ENCODE data around the gene CRBN. TPM values are rescaled to one million over a fixed set of nuclear protein-coding genes. Genes with fewer than 3 reads are reported as not detected.

Gene CRBN
- total RNA-seq, 6 experiments from 2014 or later = 21.0 to 27.8 (median 26.0) TPM

DNA sequence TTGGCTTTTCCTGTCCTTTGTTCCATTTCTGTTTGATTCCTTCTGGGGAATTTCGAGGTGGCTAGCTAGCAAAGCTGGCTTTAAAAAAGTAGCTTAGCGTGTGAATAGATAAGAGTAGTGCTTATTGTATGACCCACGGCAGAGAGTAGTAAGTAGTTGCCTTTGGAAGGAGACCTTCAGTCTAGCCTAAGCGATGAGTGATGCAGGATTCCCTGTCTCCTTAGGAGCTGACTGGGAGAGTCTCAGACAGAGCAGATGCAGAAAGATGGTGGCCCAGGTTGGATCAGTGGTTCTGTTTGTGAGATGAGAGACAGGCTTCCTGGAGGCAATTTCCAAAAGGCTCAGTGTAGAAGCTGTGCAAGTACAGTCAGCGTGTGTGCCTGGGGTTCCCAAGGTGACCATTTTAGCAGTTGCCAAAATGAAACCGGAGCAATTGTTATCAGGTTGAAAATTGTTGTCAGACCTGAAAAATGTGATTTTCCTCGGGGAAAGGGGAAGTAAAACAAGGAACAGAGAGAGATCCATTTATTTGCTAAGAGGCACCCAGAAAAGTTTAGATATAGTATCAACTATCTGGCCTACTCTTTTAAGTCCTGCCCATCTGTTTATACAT lies 68.6 kb downstream of the CRBN start:
- Mint-ChIP-seq H3K9me3 (no peaks in the 10 kb centered on the region), H3K27me3 (ENCODE audit: insufficient read depth) (peaks cover 1% of the 10 kb centered on the region; the same call in 1 of the 2 replicates)
- no peak for TF ChIP-seq CTCF (IDR thresholded peaks at IDR 0.05)

GRCh38 chr3:3110299-3110630 lies 69.2 kb downstream of the CRBN start, which contains the start of gene IL5RA:
TSS of gene IL5RA (minus strand) at chr3:3110374. CDS start at chr3:3104984, 5,390 bp downstream.
- Mint-ChIP-seq H3K4me3 (no peak within 1 kb of the TSS), H3K36me3 (ENCODE audit: low read depth) (no peaks in the 10 kb centered on the region), H3K4me1 (ENCODE audit: low read depth) (no peaks in the 10 kb centered on the region), H3K9me3 (no peaks in the 10 kb centered on the region), H3K27me3 (ENCODE audit: insufficient read depth) (peaks cover 1% of the 10 kb centered on the region; the same call in 1 of the 2 replicates), H3K27ac (no peak within 1 kb of the TSS)
- DNase-seq = no peak
- no peak for TF ChIP-seq CTCF (IDR thresholded peaks at IDR 0.05)

More for the DNA sequence above, 68.6 kb downstream of the CRBN start:
- Mint-ChIP-seq H3K27ac (no peak overlapping the region), H3K36me3 (ENCODE audit: low read depth) (no peaks in the 10 kb centered on the region), H3K4me1 (ENCODE audit: low read depth) (no peaks in the 10 kb centered on the region), H3K4me3 (no peak overlapping the region)
- no peak for DNase-seq

GRCh38 chr3:3109407-3110298 lies 69.8 kb downstream of the CRBN start:
- no peak overlapping the region for H3K27ac Mint-ChIP-seq
- no peak for TF ChIP-seq CTCF (IDR thresholded peaks at IDR 0.05)
- H3K9me3 Mint-ChIP-seq = no peaks in the 10 kb centered on the region
- H3K36me3 Mint-ChIP-seq (ENCODE audit: low read depth) = no peaks in the 10 kb centered on the region
- no peak for DNase-seq
- peaks cover 1% of the 10 kb centered on the region; the same call in 1 of the 2 replicates for H3K27me3 Mint-ChIP-seq (ENCODE audit: insufficient read depth)
- H3K4me1 Mint-ChIP-seq (ENCODE audit: low read depth) = no peaks in the 10 kb centered on the region
- H3K4me3 Mint-ChIP-seq = no peak overlapping the region

DNA sequence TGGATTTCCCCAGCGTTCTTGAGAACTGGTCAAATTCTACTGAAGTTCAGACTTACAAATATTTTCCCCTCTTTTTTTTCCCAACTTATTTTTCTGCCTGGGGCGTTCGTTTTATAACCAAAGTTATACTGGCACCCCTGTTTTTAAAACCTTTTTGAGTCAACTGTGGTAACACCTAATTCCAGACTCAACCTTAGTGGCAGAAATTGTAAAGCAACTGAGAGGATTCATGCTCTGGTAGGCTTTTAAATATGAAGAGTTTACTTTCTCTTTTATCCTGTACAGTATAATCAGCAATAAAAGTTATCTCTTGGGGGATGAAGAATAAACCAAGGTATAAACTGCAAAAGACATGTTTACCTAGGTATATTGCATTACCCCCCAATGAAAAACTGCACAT lies 71.6 kb downstream of the CRBN start:
- Mint-ChIP-seq H3K36me3 (ENCODE audit: low read depth) (no peaks in the 10 kb centered on the region), H3K9me3 (no peaks in the 10 kb centered on the region), H3K27ac (no peak overlapping the region), H3K27me3 (ENCODE audit: insufficient read depth) (peaks cover 1% of the 10 kb centered on the region; the same call in 1 of the 2 replicates), H3K4me1 (ENCODE audit: low read depth) (no peaks in the 10 kb centered on the region), H3K4me3 (no peak overlapping the region)
- no peak for DNase-seq
- TF ChIP-seq CTCF (IDR thresholded peaks at IDR 0.05) = no peak

- no peaks in the 10 kb centered on the region for H3K9me3 Mint-ChIP-seq
- no peak overlapping the region for H3K27ac Mint-ChIP-seq
- no peak for DNase-seq
- H3K27me3 Mint-ChIP-seq (ENCODE audit: insufficient read depth) = peaks cover 1% of the 10 kb centered on the region; the same call in 1 of the 2 replicates
- no peak for TF ChIP-seq CTCF (IDR thresholded peaks at IDR 0.05)
- H3K4me1 Mint-ChIP-seq (ENCODE audit: low read depth) = no peaks in the 10 kb centered on the region
- H3K36me3 Mint-ChIP-seq (ENCODE audit: low read depth) = no peaks in the 10 kb centered on the region
- H3K4me3 Mint-ChIP-seq = no peak overlapping the region
Observed at GRCh38 chr3:3107181-3107580, 72.3 kb downstream of the CRBN start.

All from HFFc6 (cell line).